Adrenal gland (tissue), 12 donors: Measurements from ENCODE around the gene XPO4. TPM values are rescaled to one million over a fixed set of nuclear protein-coding genes. Genes with fewer than 3 reads are reported as not detected.

Experiments used
- DNase-seq, 7 donors: peaks; one replicate each; pipeline ENCODE4 v3.0.0-alpha.2; 2019 to 2020
- H3K27ac ChIP-seq, 5 donors: fragments of 200-600 bp; sonication (generic) in 4 of 5; 1 replicate in 3 of 5; 2 replicates in 2 of 5; pipeline versions ENCODE4 v1.5.1 to v1.8.0; 2016 to 2020; ENCODE audit warnings: mild to moderate bottlenecking in 1 of 5
- H3K27me3 ChIP-seq: fragments of 200-600 bp; 2 replicates; pipeline ENCODE4 v1.8.0; 2021
- H3K36me3 ChIP-seq, 2 donors: fragments of 200-600 bp; replicated peaks in 1 of 2; 1 replicate in 1 of 2; 2 replicates in 1 of 2; pipeline versions ENCODE4 v1.5.1 to v1.8.0; 2018 to 2022
- H3K4me1 ChIP-seq, 2 donors: fragments of 200-600 bp; replicated peaks in 1 of 2; 1 replicate in 1 of 2; 2 replicates in 1 of 2; pipeline versions ENCODE4 v1.5.1 to v1.8.0; 2018 to 2021
- H3K4me3 ChIP-seq, 4 donors: fragments of 200-600 bp; sonication (generic) in 3 of 4; one replicate each; pipeline ENCODE4 v1.5.1; 2016 to 2018
- H3K9me3 ChIP-seq, 3 donors: fragments of 200-600 bp; sonication (generic) in 1 of 3; replicated peaks in 1 of 3; 1 replicate in 2 of 3; 2 replicates in 1 of 3; pipeline versions ENCODE4 v1.5.1 to v1.8.0; 2016 to 2021
- POLR2A ChIP-seq, 2 donors: fragments of 450-650 bp; IDR thresholded peaks; one replicate each; pipeline ENCODE4 v1.6.1; 2017; ENCODE audit warnings: antibody characterized with exemption in 2 of 2, mild to moderate bottlenecking in 2 of 2, moderate library complexity in 1 of 2
- WGBS, 4 donors: extraction: QIAGEN DNeasy Blood & Tissue Kit in 2 of 4; methylation state at CpG; one replicate each; pipeline versions ENCODE4 v1.1.5 to v1.1.7; 2013 to 2017; 5-methylcytosine and 5-hydroxymethylcytosine counted together
- intact Hi-C, 2 donors: fragments of 100-400 bp; cut with DNase I; formaldehyde crosslinking; loops; one replicate each; pipeline versions ENCODE4 v1.14.1 to v1.15.0; 2022 to 2023
- polyA plus RNA-seq, 3 donors: library from polyadenylated mRNA; stranded (reverse); fragments of 200-250 nt in 2 of 3; fragments of 350-450 nt in 1 of 3; fragmentation: Illumina TruSeq in 1 of 3; extraction: RNeasy Lipid Tissue Mini Kit (QIAGEN cat#74804) in 1 of 3; gene quantifications; one replicate each; pipeline ENCODE4 v1.2.3, GENCODE V29; 2013 to 2014
- total RNA-seq, 9 donors: library from RNA; depleted of rRNA in 4 of 9; stranded (reverse); fragments of >200 nt in 4 of 9; fragments of 120-200 nt in 1 of 9; fragmentation: NEBNext Ultra II Directional in 1 of 9; extraction: Animal tissue kit (Norgen Biotek cat#: 25700) in 1 of 9; gene quantifications; one replicate each; pipeline versions ENCODE4 v1.1.0 to v1.2.4, GENCODE V29; 2013 to 2023
- TF ChIP-seq, protein P1 (sequence below), 6 experiments: fragments of 450-650 bp in 4 of 6; fragments of 200-600 bp in 2 of 6; sonication (generic) in 1 of 6; IDR thresholded peaks; 1 replicate in 5 of 6; 2 replicates in 1 of 6; pipeline versions ENCODE4 v1.5.1 to v1.8.0; 2016 to 2021; ENCODE audit warnings: antibody characterized with exemption in 6 of 6, mild to moderate bottlenecking in 2 of 6, moderate library complexity in 1 of 6
- donor health status: healthy with polysubstance abuse.
- donor health status: Bipolar disorder and iron deficiency.
- donor health status: DM: yes; HTN: yes; CAD: no.
- donor health status: DM: no; HTN: no; CAD: no.
- donor health status: DM: no; HTN: no; CAD: no.
- donor health status: DM: yes; HTN: yes; CAD: no.

Gene XPO4
- total and polyA plus RNA-seq, 12 donors = 1.9 to 20.3 (median 11.5) TPM

DNA sequence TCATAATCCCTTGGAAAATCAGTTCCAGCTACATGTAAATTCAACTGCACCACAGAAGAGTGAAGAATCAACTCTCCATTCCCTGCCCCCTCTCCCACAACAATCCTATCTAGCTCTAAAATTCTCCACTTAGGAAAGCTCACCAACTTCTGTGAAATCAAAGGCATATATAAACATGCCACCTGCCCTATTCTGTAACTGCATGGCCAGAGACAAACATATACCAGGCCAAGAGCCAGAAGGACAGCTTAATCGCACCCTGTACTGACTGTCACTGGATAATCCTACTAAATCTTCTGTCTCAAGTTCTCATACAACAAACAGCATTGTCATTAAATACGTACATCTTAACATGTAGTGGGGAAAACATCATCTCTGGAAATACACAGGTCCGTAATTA lies 70.6 kb downstream of the XPO4 start:
- no peak for TF ChIP-seq POLR2A (IDR thresholded peaks at IDR 0.05)
- TF ChIP-seq, protein P1, sequence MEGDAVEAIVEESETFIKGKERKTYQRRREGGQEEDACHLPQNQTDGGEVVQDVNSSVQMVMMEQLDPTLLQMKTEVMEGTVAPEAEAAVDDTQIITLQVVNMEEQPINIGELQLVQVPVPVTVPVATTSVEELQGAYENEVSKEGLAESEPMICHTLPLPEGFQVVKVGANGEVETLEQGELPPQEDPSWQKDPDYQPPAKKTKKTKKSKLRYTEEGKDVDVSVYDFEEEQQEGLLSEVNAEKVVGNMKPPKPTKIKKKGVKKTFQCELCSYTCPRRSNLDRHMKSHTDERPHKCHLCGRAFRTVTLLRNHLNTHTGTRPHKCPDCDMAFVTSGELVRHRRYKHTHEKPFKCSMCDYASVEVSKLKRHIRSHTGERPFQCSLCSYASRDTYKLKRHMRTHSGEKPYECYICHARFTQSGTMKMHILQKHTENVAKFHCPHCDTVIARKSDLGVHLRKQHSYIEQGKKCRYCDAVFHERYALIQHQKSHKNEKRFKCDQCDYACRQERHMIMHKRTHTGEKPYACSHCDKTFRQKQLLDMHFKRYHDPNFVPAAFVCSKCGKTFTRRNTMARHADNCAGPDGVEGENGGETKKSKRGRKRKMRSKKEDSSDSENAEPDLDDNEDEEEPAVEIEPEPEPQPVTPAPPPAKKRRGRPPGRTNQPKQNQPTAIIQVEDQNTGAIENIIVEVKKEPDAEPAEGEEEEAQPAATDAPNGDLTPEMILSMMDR (IDR thresholded peaks at IDR 0.05) = no peak
- no peaks in the 10 kb centered on the region for H3K27me3 ChIP-seq
- intact Hi-C loops = no loop called here
- 91 to 94% (median 93%) methylated on average over 3 of the region's 3 CpGs for WGBS, 4 donors
- no peak for DNase-seq
- H3K36me3 ChIP-seq = peaks cover 0 to 8% of the 10 kb centered on the region in 2 donors
- no peak overlapping the region for H3K27ac ChIP-seq
- H3K9me3 ChIP-seq = no peaks in the 10 kb centered on the region
- H3K4me1 ChIP-seq = no peaks in the 10 kb centered on the region
- H3K4me3 ChIP-seq = no peak overlapping the region

DNA sequence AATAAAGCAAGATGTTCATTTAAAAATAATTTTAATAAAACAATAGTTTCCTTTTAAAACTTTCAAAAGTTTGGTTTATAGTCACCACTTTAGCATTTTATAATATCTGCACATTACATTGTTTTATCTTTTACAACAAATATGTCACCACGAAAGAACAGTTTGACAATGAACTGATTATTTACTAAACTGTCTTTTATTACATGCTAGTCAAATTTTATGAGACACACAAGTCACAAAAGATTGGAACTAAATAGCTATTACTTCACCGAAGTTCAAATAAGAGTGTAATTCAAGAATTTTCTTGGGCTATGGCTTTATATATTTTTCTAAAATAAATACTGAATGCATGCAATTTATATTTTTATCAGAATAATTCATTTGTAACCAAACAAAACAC lies 71.3 kb downstream of the XPO4 start:
- no peak overlapping the region for H3K4me3 ChIP-seq
- 84 to 94% (median 85%) methylated on average over 2 of the region's 2 CpGs for WGBS, 4 donors
- no peak overlapping the region for H3K27ac ChIP-seq
- no peaks in the 10 kb centered on the region for H3K9me3 ChIP-seq
- H3K27me3 ChIP-seq = no peaks in the 10 kb centered on the region
- TF ChIP-seq, protein P1 (IDR thresholded peaks at IDR 0.05) = no peak
- DNase-seq = no peak
- intact Hi-C loops = no loop called here
- H3K4me1 ChIP-seq = no peaks in the 10 kb centered on the region
- H3K36me3 ChIP-seq = peaks cover 0 to 3% of the 10 kb centered on the region in 2 donors

DNA sequence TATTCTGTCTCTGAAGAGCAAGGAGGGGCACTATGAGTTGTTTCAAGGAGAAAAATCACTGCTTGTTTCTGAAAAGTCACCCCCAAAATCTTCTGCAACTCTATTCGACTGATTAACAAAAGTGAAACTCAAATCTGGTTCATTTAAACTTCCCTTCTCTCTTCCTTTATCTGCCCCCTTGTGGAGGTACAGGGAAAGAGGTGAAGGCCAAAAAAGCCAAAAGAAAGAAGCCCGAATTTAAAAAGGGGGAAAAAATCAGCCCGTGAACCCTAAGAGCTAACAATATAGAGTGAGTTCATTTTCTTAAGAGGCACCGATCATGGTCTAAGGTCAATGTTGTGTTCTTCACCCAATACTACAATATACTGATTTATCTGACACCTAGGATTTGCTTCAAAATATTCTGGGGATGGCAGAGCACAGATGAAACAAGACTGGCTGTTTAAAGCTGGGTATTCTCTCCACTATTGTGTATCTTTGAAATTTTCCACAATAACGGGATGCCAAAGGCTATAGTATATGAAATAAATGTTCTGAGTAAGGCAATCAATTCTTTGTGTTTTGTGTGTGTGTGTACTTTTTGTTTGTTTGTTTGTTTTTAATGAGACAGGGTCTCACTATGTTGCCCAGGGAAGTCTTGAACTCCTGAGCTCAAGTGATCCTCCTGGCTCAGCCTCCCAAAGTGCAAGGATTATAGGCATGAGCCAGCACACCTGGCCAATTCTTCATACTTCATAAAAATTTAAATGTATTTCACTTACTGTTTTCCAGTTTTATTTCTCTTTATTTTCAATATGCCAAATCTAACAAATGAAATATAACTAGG lies 73.8 kb downstream of the XPO4 start:
- Histone ChIP-seq H3K27me3 (no peaks in the 10 kb centered on the region), H3K36me3 (no peaks in the 10 kb centered on the region), H3K9me3 (no peaks in the 10 kb centered on the region), H3K27ac (peak overlapping the region in 2 of 5 donors; percentile 7 to 46), H3K4me1 (no peaks in the 10 kb centered on the region), H3K4me3 (peak overlapping the region in 1 of 4 donors; percentile 46)
- 8 to 12% (median 11%) methylated on average over 5 of the region's 5 CpGs for WGBS, 4 donors
- TF ChIP-seq, protein P1 (IDR thresholded peaks at IDR 0.05) = peak; percentile 73 to 91 (median 80)
- no peak for TF ChIP-seq POLR2A (IDR thresholded peaks at IDR 0.05)
- peak in 5 of 7 donors; percentile 32 to 52 (median 42) for DNase-seq
- intact Hi-C loops = loop anchor here in 1 of 2 donors (5.0 to 10.0 kb wide), 2 partner anchors 111 to 334 kb away; no protein-coding TSS in a partner anchor

GRCh38 chr13:20826843-20827560 lies 75.5 kb downstream of the XPO4 start:
- intact Hi-C loops = loop anchor here in 1 of 2 donors (5.0 to 10.0 kb wide), 2 partner anchors 110 to 332 kb away; no protein-coding TSS in a partner anchor
- H3K27me3 ChIP-seq = no peaks in the 10 kb centered on the region
- no peak overlapping the region for H3K27ac ChIP-seq
- H3K4me1 ChIP-seq = no peaks in the 10 kb centered on the region
- no peaks in the 10 kb centered on the region for H3K36me3 ChIP-seq
- no peak for DNase-seq
- no peak overlapping the region for H3K4me3 ChIP-seq
- 83 to 89% (median 87%) methylated on average over 3 of the region's 3 CpGs for WGBS, 4 donors
- H3K9me3 ChIP-seq = no peaks in the 10 kb centered on the region
- TF ChIP-seq, protein P1 (IDR thresholded peaks at IDR 0.05) = no peak
- no peak for TF ChIP-seq POLR2A (IDR thresholded peaks at IDR 0.05)
